DOHH2 (cell line): Measurements from ENCODE around the gene TOGARAM1.

ENCODE experiments used
- EZH2phosphoT487 ChIP-seq: fragments of 200-600 bp; sonication (generic); IDR thresholded peaks from 2 replicates; pipeline ENCODE4 v1.6.1; 2017; ENCODE audit warnings: borderline replicate concordance, mild to moderate bottlenecking, antibody characterized with exemption, low read length, moderate library complexity, mixed read lengths
- TF ChIP-seq, protein P1 (sequence below): fragments of 200-600 bp; sonication (generic); IDR thresholded peaks from one replicate; pipeline ENCODE4 v1.5.1; 2014; ENCODE audit warnings: antibody characterized with exemption, mild to moderate bottlenecking, low read depth, low read length; ENCODE audit not compliant: poor library complexity, severe bottlenecking

- TF ChIP-seq, protein P1, sequence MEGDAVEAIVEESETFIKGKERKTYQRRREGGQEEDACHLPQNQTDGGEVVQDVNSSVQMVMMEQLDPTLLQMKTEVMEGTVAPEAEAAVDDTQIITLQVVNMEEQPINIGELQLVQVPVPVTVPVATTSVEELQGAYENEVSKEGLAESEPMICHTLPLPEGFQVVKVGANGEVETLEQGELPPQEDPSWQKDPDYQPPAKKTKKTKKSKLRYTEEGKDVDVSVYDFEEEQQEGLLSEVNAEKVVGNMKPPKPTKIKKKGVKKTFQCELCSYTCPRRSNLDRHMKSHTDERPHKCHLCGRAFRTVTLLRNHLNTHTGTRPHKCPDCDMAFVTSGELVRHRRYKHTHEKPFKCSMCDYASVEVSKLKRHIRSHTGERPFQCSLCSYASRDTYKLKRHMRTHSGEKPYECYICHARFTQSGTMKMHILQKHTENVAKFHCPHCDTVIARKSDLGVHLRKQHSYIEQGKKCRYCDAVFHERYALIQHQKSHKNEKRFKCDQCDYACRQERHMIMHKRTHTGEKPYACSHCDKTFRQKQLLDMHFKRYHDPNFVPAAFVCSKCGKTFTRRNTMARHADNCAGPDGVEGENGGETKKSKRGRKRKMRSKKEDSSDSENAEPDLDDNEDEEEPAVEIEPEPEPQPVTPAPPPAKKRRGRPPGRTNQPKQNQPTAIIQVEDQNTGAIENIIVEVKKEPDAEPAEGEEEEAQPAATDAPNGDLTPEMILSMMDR = no peak
- TF ChIP-seq EZH2phosphoT487 = no peak
These were observed 86.4 kb downstream of the TOGARAM1 start for GRCh38 chr14:45048385-45048784.
